Measurements from ENCODE around the gene TCL1B. TPM values are rescaled to one million over a fixed set of nuclear protein-coding genes. Genes with fewer than 3 reads are reported as not detected.

Gene TCL1B
- total RNA-seq, 2 experiments from 2014 or later = not detected

DNA sequence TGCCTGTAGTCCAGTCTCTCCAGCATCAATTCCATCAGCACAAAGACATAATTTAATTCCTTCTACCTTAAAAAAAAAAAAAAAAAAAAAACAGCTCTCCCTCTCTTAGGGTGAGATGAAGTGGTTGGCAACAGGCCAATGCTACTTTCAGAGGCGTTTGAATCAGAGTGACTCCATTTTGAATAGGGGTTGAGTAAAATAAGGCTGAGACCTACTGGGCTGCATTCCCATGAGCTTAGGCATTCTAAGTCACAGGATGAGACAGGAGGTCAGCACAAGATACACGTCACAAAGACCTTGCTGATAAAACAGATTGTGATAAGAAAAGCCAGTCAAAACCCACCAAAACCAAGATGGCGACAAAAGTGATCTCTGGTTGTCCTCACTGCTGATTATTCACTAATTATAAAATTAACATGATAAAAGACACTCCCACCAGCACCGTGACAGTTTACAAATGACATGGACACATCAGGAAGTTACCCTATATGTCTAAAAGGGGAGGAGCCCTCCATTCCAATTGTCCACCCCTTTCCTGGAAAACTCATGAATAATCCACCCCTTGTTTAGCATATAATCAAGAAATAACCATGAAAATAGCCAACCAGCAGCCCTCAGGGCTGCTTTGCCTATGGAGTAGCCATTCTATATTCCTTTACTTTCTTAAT is 6.9 kb upstream of the TCL1B start:
- Mint-ChIP-seq H3K4me3 (no peak overlapping the region), H3K27me3 (peaks cover 25% of the 10 kb centered on the region), H3K27ac (no peak overlapping the region), H3K36me3 (ENCODE audit: low read depth) (no peaks in the 10 kb centered on the region), H3K4me1 (no peaks in the 10 kb centered on the region), H3K9me3 (no peaks in the 10 kb centered on the region)
- DNase-seq = no peak
- ChIA-PET CTCF (interaction anchor here (1.1 kb wide), 1 partner anchor 8 kb away, joined by 5 read pairs; no protein-coding TSS in a partner anchor), POLR2A (no interaction called here)

DNA sequence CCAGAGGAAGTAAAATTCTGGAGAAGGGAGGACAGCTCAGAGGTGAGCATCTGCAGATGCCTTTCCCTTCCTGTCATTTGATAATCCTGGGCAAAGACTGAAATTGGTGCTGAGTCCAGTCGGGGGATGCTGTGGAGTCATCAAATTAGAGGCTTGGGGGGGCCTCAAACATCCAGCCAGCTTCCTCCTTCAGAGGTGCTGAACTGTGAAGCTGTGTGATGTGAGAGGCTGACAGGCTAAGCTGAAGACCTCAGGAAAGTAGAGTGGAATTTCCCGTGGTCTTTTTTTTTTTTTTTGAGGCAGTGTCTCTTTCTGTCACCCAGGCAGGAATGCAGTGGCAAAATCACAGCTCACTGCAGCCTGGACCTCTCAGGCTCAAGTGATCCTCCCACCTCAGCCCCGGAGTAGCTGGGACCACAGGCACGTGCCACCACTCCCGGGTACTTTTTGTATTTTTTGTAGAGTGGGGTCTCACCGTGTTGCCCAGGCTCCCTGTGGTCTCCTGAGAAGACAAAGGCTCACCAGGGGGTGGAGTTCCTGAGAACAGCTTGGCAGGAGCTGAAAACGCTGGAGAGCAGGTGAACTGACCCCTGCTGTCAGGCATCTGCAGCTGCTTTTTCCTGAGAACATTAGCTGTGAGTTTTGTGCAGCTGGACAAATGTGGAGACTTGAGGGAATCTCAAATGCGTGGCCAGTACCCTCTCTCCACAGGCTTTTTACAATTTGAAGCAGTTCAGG is 6.1 kb upstream of the TCL1B start:
- H3K27me3 Mint-ChIP-seq = peaks cover 24% of the 10 kb centered on the region
- no peak overlapping the region for H3K27ac Mint-ChIP-seq
- H3K9me3 Mint-ChIP-seq = no peaks in the 10 kb centered on the region
- ChIA-PET POLR2A (no interaction called here), CTCF (interaction anchor here (0.8 to 1.1 kb wide), 3 partner anchors 9 to 253 kb away, joined by 4 to 5 read pairs (median 5); no protein-coding TSS in a partner anchor)
- no peaks in the 10 kb centered on the region for H3K36me3 Mint-ChIP-seq (ENCODE audit: low read depth)
- no peak for DNase-seq
- H3K4me1 Mint-ChIP-seq = no peaks in the 10 kb centered on the region
- no peak overlapping the region for H3K4me3 Mint-ChIP-seq

DNA sequence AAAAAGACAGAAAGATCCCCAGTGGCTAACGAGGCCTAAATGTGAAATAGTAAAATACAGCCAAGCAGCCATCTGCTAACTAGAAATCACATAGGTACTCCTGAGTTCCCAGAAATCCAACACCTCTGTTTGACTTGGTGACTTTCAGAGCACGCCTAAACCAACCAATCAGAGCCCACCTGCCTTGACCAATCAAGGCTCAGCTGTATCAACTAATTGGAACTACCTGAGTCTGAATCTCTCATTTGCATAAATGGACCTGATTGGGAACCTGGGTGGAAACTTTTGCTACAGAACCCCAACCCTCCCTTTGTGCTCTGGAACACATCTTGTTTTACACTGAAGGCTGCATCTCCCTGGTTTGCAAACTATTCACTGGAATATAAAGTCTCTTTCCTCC is 5.1 kb upstream of the TCL1B start:
- H3K4me3 Mint-ChIP-seq = no peak overlapping the region
- no peak for DNase-seq
- no peaks in the 10 kb centered on the region for H3K4me1 Mint-ChIP-seq
- H3K36me3 Mint-ChIP-seq (ENCODE audit: low read depth) = no peaks in the 10 kb centered on the region
- peaks cover 18% of the 10 kb centered on the region for H3K27me3 Mint-ChIP-seq
- POLR2A ChIA-PET = no interaction called here
- H3K9me3 Mint-ChIP-seq = no peaks in the 10 kb centered on the region
- CTCF ChIA-PET = no interaction called here
- no peak overlapping the region for H3K27ac Mint-ChIP-seq

DNA sequence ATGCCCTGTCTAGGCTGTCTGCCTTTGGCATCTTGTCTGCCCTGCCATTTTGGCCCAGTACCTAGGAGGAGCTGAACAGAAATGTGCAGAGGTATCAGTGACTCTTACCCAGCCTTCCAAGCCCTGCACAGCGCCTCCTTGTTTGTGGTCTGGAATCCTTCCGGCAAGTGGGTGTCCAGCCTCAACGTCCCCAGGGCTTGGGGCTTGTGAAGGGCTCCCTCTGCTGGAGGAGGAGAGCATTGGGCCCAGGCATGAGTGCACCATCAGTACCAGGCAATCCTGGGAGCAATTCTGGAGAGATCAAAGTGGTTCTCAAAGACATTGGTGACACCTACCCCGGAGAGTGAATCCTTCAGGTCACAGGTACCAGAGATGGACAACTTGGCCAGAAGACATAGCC is 2.4 kb upstream of the TCL1B start:
- Mint-ChIP-seq H3K4me3 (no peak overlapping the region), H3K36me3 (ENCODE audit: low read depth) (no peaks in the 10 kb centered on the region), H3K27me3 (peaks cover 13% of the 10 kb centered on the region), H3K9me3 (no peaks in the 10 kb centered on the region), H3K27ac (no peak overlapping the region), H3K4me1 (no peaks in the 10 kb centered on the region)
- CTCF ChIA-PET = interaction anchor here (0.7 to 2.6 kb wide), 4 partner anchors 122 to 257 kb away, joined by 3 to 10 read pairs (median 6); no protein-coding TSS in a partner anchor
- DNase-seq = peak; percentile 33
- POLR2A ChIA-PET = no interaction called here

DNA sequence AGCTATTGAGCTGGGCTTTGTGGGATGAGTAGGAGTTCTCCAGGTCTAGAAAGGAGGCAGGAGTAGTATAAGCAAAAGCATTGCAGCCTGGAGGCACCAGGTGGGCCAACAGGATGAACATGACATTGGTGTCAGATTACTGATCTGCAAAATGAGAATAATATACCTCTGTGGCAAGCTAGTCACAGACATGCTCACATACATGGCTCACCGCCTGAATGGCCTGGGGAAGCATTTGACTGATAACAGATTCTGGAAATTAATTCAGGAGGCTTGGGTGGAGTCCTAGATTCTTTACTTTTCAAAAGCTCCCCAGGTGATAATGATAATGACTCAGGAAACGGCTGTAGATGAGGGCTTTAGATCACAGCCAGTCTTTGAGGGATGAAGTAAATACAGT is 709 bp downstream of the TCL1B start:
- H3K4me1 Mint-ChIP-seq = no peaks in the 10 kb centered on the region
- H3K36me3 Mint-ChIP-seq (ENCODE audit: low read depth) = no peaks in the 10 kb centered on the region
- no peaks in the 10 kb centered on the region for H3K9me3 Mint-ChIP-seq
- DNase-seq = no peak
- H3K4me3 Mint-ChIP-seq = no peak overlapping the region
- H3K27ac Mint-ChIP-seq = no peak overlapping the region
- POLR2A ChIA-PET = no interaction called here
- H3K27me3 Mint-ChIP-seq = peaks cover 8% of the 10 kb centered on the region
- CTCF ChIA-PET = no interaction called here

DNA sequence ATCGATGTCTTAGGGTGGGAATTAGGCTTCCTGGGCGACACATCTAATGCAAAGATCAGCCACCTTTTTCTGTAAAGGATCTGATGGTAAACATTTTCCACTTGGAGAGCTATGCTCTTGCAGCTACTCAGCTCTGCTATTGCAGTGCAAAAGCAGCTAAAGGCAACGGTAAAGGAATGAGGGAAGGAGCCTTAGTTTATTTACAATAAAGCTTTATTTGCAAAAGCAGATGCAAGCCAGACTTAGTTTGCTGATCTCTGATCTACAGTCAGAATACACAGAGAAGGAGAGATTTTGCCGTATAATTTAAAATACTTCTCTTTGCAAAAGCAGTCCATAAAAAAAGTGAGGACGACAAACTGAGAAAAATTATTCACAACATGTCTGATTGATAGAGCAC is 3.2 kb downstream of the TCL1B start:
- POLR2A ChIA-PET = no interaction called here
- CTCF ChIA-PET = no interaction called here
- no peaks in the 10 kb centered on the region for H3K9me3 Mint-ChIP-seq
- no peak for DNase-seq
- no peaks in the 10 kb centered on the region for H3K4me1 Mint-ChIP-seq
- H3K27ac Mint-ChIP-seq = no peak overlapping the region
- H3K27me3 Mint-ChIP-seq = peaks cover 2% of the 10 kb centered on the region
- no peaks in the 10 kb centered on the region for H3K36me3 Mint-ChIP-seq (ENCODE audit: low read depth)
- H3K4me3 Mint-ChIP-seq = no peak overlapping the region

DNA sequence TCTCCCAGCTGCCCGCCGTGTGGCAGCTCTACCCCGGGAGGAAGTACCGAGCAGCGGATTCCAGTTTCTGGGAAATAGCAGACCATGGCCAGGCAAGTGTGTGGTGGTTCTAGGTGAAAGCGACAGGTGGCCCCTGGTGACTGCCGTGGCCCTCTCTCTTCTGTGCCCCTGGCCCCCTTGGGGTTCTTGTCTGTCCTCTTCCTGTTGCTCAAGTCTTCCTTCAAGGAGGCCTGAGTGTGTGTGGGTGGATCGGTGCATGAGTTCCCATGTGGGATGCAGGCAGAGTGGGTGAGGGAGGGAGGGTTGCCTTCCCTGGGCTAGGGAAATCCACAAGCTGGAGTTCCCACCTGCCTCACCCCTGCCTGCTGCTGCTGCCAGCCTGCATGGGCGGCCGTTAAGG is 4.6 kb downstream of the TCL1B start:
- Mint-ChIP-seq H3K27me3 (peaks cover 2% of the 10 kb centered on the region), H3K4me3 (no peak overlapping the region), H3K27ac (no peak overlapping the region), H3K4me1 (no peaks in the 10 kb centered on the region), H3K9me3 (no peaks in the 10 kb centered on the region), H3K36me3 (ENCODE audit: low read depth) (no peaks in the 10 kb centered on the region)
- no peak for DNase-seq
- ChIA-PET POLR2A (no interaction called here), CTCF (no interaction called here)

DNA sequence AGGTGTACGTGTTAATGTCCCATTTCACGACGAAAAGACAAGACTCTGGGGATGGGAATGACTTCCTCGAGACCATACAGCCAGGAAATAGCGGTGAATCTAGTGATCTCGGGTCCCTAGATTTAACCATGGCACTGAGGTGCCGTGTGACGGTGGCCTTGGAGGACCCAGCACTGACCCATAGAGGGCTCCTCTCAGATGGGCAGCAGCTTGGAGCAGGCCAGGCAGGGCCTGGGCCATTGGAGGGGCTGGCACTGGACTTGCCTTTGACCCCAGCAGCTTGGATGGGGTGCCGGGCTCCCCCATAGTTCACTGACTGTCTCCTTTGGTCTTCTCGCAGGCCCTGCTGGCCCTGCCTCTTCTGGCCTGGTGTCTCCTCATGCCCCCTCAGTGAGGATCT is 5.4 kb downstream of the TCL1B start:
- H3K27me3 Mint-ChIP-seq = peaks cover 2% of the 10 kb centered on the region
- H3K36me3 Mint-ChIP-seq (ENCODE audit: low read depth) = no peaks in the 10 kb centered on the region
- no peak overlapping the region for H3K4me3 Mint-ChIP-seq
- CTCF ChIA-PET = no interaction called here
- no peaks in the 10 kb centered on the region for H3K4me1 Mint-ChIP-seq
- no peak for DNase-seq
- H3K27ac Mint-ChIP-seq = no peak overlapping the region
- POLR2A ChIA-PET = no interaction called here
- H3K9me3 Mint-ChIP-seq = no peaks in the 10 kb centered on the region

DNA sequence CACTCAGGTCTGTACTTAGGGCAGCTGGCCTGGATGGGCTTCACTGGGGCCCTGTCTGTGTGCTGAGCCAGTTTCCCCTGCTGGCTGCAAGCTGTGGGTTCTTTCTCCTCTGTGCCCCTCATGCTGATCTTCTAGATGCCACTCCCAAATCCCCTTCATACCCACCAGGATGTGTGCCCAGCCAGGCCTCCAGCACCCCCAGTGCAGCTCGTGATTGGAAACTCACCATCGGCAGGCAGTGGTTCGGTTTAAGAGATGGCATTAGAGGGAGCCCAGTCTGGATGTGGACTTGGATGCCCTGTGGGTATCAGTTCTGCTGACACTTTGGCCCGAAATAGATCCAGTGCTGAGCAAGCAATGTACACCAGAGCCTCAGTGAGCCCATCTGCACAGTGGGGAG is 5.9 kb downstream of the TCL1B start:
- H3K36me3 Mint-ChIP-seq (ENCODE audit: low read depth) = no peaks in the 10 kb centered on the region
- no peak overlapping the region for H3K27ac Mint-ChIP-seq
- ChIA-PET POLR2A (no interaction called here), CTCF (no interaction called here)
- DNase-seq = no peak
- H3K27me3 Mint-ChIP-seq = peaks cover 2% of the 10 kb centered on the region
- no peaks in the 10 kb centered on the region for H3K4me1 Mint-ChIP-seq
- H3K9me3 Mint-ChIP-seq = no peaks in the 10 kb centered on the region
- no peak overlapping the region for H3K4me3 Mint-ChIP-seq

DNA sequence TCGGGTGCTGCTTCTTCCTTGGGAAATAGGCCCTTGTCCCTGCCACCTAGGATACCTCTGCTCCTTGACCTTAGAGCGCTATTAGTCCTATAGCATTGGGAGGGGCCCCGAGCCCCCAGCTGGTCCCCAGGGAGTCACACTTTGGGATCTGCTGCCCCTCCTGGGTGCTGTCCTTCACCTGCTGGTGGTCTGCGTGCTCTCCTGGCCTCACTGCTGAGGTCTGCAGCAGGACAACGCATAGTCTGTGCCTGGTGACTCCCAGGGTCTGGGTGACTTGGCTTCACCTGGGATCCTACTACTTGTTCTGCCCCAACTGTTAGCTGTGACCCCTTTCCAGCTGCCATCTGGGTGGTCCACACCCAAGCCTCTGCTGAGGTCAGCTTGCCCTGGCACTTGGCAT is 8.8 kb downstream of the TCL1B start:
- Mint-ChIP-seq H3K4me1 (no peaks in the 10 kb centered on the region), H3K27me3 (peaks cover 13% of the 10 kb centered on the region), H3K36me3 (ENCODE audit: low read depth) (no peaks in the 10 kb centered on the region), H3K27ac (no peak overlapping the region), H3K4me3 (no peak overlapping the region), H3K9me3 (no peaks in the 10 kb centered on the region)
- DNase-seq = no peak
- POLR2A ChIA-PET = no interaction called here
- CTCF ChIA-PET = no interaction called here

DNA sequence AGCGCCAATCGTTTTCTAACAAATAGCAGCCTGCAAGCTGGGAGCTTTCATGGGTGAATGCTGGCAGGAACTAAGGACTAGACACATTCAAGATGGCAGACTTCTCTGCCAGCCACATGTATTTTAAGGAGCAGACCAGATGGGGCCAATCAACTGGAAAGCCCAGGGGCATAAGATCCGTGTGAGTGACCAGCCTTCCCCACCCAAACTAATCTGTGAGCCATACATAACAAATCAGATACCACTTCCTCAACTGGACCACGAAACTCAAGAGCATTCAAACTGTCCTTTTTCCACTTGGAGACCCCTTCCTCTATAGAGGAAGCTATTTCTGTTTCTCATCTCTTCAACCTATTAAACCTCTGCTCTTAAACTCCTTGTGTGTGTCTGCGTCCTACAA is 9.7 kb downstream of the TCL1B start:
- no peak overlapping the region for H3K27ac Mint-ChIP-seq
- H3K9me3 Mint-ChIP-seq = no peaks in the 10 kb centered on the region
- ChIA-PET POLR2A (no interaction called here), CTCF (interaction anchor here (0.7 kb wide), 1 partner anchor 1192 kb away, joined by 3 read pairs; no protein-coding TSS in a partner anchor)
- no peak overlapping the region for H3K4me3 Mint-ChIP-seq
- peaks cover 15% of the 10 kb centered on the region for H3K27me3 Mint-ChIP-seq
- DNase-seq = no peak
- no peaks in the 10 kb centered on the region for H3K4me1 Mint-ChIP-seq
- H3K36me3 Mint-ChIP-seq (ENCODE audit: low read depth) = no peaks in the 10 kb centered on the region

DNA sequence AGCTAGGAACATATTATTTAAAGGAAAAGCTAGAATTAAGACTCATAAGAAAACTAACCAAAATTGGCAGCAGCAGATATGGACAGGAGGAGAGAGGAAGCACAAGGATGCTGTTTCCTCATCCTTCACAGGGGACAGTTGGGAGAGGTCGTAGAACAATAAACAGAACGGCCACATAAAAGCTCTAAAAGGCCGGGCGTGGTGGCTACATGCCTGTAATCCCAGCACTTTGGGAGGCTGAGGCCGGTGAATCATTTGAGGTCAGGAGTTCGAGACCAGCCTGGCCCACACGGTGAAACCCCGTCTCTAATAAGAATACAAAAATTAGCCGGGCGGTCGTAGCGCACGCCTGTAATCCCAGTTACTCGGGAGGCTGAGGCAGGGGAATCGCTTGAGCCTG is 10.5 kb downstream of the TCL1B start:
- H3K27ac Mint-ChIP-seq = no peak overlapping the region
- peaks cover 15% of the 10 kb centered on the region for H3K27me3 Mint-ChIP-seq
- ChIA-PET CTCF (no interaction called here), POLR2A (no interaction called here)
- H3K4me1 Mint-ChIP-seq = no peaks in the 10 kb centered on the region
- no peak for DNase-seq
- H3K9me3 Mint-ChIP-seq = no peaks in the 10 kb centered on the region
- H3K4me3 Mint-ChIP-seq = no peak overlapping the region
- H3K36me3 Mint-ChIP-seq (ENCODE audit: low read depth) = no peaks in the 10 kb centered on the region

DNA sequence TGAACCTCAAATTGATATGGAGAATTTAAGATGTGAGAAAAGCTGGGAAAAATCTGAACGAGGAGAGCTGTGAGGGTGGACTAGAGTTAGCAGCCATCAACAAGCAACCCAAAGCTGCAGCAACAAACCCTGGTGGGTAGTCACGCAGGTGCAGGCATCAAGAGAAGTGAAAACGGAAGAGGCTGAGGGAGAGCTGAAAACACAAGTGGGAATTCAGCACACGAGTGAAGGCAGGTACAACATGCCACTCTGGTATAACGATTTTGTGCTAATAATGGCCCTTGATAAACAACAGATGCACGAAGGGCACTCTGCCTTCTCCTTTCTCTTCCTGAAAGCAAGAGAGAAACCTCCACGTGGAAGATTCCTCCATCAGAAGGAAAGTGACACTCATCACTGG is 11.5 kb downstream of the TCL1B start:
- ChIA-PET CTCF (no interaction called here), POLR2A (interaction anchor here (0.6 kb wide), 1 partner anchor 270 kb away, joined by 3 read pairs; no protein-coding TSS in a partner anchor)
- Mint-ChIP-seq H3K27me3 (peaks cover 16% of the 10 kb centered on the region), H3K9me3 (no peaks in the 10 kb centered on the region), H3K4me3 (no peak overlapping the region), H3K36me3 (ENCODE audit: low read depth) (no peaks in the 10 kb centered on the region), H3K27ac (no peak overlapping the region), H3K4me1 (no peaks in the 10 kb centered on the region)
- no peak for DNase-seq

DNA sequence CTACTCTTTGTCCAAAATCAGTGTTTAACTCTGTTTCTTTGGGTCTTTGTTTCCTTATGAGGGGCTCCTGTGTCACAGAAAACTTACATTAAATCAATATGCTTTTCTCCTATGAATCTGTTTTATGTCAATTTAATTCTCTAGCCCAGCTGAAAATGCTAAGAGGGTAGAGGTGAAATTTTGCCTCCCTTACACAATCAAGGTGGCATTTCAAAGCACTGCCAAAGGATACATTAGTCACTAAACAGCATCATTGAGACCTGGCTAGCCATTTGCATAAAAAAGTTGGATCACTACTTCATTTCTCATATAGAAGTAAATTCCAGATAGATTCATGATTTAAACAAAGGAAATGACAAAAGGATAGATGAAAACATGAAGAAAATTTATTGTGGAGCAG is 12.1 kb downstream of the TCL1B start:
- POLR2A ChIA-PET = no interaction called here
- CTCF ChIA-PET = no interaction called here
- Mint-ChIP-seq H3K27me3 (peaks cover 19% of the 10 kb centered on the region), H3K36me3 (ENCODE audit: low read depth) (no peaks in the 10 kb centered on the region), H3K27ac (no peak overlapping the region), H3K4me1 (no peaks in the 10 kb centered on the region), H3K9me3 (no peaks in the 10 kb centered on the region), H3K4me3 (no peak overlapping the region)
- no peak for DNase-seq

Measured in activated CD4-positive, alpha-beta memory T cell treated with anti-CD3 and anti-CD28 coated beads, Interleukin-2, amount 10 ng/mL, durations not matched to agents 7 days and 5 days (primary cell).